PC-9 (cell line): ENCODE data around the gene PALLD.

ENCODE experiments used
- EZH2 ChIP-seq: fragments of 200-600 bp; sonication (generic); IDR thresholded peaks from 2 replicates; pipeline ENCODE4 v1.8.0; 2017; ENCODE audit warnings: antibody characterized with exemption, low read depth
- TF ChIP-seq, protein P1 (sequence below): fragments of 200-600 bp; sonication (generic); conservative IDR thresholded peaks from 2 replicates; pipeline ENCODE4 v1.6.1; 2017; ENCODE audit warnings: mixed run types, antibody characterized with exemption, mild to moderate bottlenecking, moderate library complexity

GRCh38 chr4:168588916-168589531 is 92.2 kb downstream of the PALLD start:
- TF ChIP-seq, protein P1, sequence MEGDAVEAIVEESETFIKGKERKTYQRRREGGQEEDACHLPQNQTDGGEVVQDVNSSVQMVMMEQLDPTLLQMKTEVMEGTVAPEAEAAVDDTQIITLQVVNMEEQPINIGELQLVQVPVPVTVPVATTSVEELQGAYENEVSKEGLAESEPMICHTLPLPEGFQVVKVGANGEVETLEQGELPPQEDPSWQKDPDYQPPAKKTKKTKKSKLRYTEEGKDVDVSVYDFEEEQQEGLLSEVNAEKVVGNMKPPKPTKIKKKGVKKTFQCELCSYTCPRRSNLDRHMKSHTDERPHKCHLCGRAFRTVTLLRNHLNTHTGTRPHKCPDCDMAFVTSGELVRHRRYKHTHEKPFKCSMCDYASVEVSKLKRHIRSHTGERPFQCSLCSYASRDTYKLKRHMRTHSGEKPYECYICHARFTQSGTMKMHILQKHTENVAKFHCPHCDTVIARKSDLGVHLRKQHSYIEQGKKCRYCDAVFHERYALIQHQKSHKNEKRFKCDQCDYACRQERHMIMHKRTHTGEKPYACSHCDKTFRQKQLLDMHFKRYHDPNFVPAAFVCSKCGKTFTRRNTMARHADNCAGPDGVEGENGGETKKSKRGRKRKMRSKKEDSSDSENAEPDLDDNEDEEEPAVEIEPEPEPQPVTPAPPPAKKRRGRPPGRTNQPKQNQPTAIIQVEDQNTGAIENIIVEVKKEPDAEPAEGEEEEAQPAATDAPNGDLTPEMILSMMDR = no peak
- no peak for TF ChIP-seq EZH2
